ENCODE data around the gene PATJ. TPM values are rescaled to one million over a fixed set of nuclear protein-coding genes. Genes with fewer than 3 reads are reported as not detected.
"Not testable (repeated sequence)": the region's sequence is repeated elsewhere in the genome, so short reads cannot be mapped to it uniquely, and the experiment has no call there.

PATJ gene
- total and polyA plus RNA-seq, 2 donors (not counting 3 experiments of a cell fraction or from before 2014, with no cell fraction given), result 1.1 to 3.0 TPM

DNA sequence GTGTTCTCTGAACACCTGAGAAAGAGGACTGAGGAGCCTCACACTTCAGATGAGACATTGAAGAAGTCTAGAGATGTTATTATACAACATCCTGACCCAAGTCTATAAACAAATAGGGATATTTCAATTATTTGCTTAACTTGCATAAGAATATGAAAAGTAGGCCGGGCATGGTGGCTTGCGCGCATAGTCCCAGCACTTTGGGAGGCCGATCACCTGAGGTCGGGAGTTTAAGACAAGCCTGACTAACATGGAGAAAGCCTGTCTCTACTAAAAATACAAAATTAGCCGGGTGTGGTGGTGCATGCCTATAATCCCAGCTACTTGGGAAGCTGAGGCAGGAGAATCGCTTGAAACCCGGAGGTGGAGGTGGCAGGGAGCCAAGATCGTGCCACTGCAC lies 478.2 kb downstream of the PATJ start:
- dilution Hi-C loops (cut with MboI; ENCODE audit: extremely low pct_ligation_motif_present, low sequenced_read_pairs); H3K79me2 ChIP-seq (ENCODE audit: control insufficient read depth, insufficient read depth, low read length); DNase-seq (ENCODE audit: low read depth, low spot score); H3K9me3 ChIP-seq (replicated peaks; ENCODE audit: control insufficient read depth, insufficient read depth, low read length); H3K27ac ChIP-seq (ENCODE audit: insufficient read depth, low read depth, low read length); FAIRE-seq; H3K27me3 ChIP-seq (ENCODE audit: control insufficient read depth in 2 of 2, insufficient read depth in 2 of 2, low read length in 2 of 2); POLR2A ChIA-PET; H3K4me3 ChIP-seq (replicated peaks in 1 of 3; ENCODE audit: insufficient read depth in 1 of 3, low read depth in 1 of 3, low read length in 3 of 3); H3K36me3 ChIP-seq (ENCODE audit: control insufficient read depth in 2 of 2, extremely low read depth in 1 of 2, insufficient read depth in 2 of 2, low read length in 2 of 2); H3K4me1 ChIP-seq (ENCODE audit: control insufficient read depth, extremely low read depth, insufficient read depth, low read length); intact Hi-C loops (cut with micrococcal nuclease); H3K4me2 ChIP-seq (ENCODE audit: insufficient read depth, low read length); H3K9ac ChIP-seq (replicated peaks; ENCODE audit: extremely low read depth, insufficient read depth, low read length); H2AFZ ChIP-seq (ENCODE audit: low read depth, low read length); BruUV-seq (replicated peaks); H3K9me1 ChIP-seq (replicated peaks; ENCODE audit: control insufficient read depth, extremely low read depth, insufficient read depth, low read length); H4K20me1 ChIP-seq (replicated peaks; ENCODE audit: control insufficient read depth, extremely low read depth, insufficient read depth, low read length): not testable (repeated sequence)
- CTCF ChIA-PET, result interaction anchor here (1.8 kb wide), 1 partner anchor 45 kb away, joined by 4 read pairs; no protein-coding TSS in a partner anchor

DNA sequence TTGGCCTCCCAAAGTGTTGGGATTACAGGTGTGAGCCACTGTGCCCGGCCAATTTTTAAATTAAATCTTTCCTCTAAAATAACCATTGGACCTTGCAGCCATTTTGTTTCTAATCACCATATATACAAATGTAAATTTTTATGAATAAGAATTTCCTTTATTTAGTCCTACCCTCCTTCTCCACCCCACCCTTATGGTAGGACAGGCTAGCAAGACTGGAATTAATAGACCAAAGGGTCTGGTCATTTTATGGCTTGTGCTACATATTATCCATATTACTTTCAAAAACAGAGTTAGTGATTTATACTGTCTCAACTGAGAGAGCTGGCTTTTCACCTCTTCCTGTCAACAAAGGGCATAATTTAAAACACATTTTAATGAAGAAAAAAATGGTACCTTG lies 478.9 kb downstream of the PATJ start:
- DNase-seq (ENCODE audit: low read depth, low spot score), result no peak
- ChIA-PET POLR2A (no interaction called here), CTCF (interaction anchor here (1.9 kb wide), 1 partner anchor 45 kb away, joined by 4 read pairs; no protein-coding TSS in a partner anchor)
- intact Hi-C loops (cut with micrococcal nuclease), result no loop called here
- Histone ChIP-seq H3K9me1 (replicated peaks; ENCODE audit: control insufficient read depth, extremely low read depth, insufficient read depth, low read length) (no peaks in the 10 kb centered on the region), H2AFZ (ENCODE audit: low read depth, low read length) (no peak overlapping the region), H3K36me3 (ENCODE audit: control insufficient read depth in 2 of 2, extremely low read depth in 1 of 2, insufficient read depth in 2 of 2, low read length in 2 of 2) (no peaks in the 10 kb centered on the region), H3K4me3 (replicated peaks in 1 of 3; ENCODE audit: insufficient read depth in 1 of 3, low read depth in 1 of 3, low read length in 3 of 3) (no peak overlapping the region), H3K9me3 (replicated peaks; ENCODE audit: control insufficient read depth, insufficient read depth, low read length) (no peaks in the 10 kb centered on the region), H3K27me3 (ENCODE audit: control insufficient read depth in 2 of 2, insufficient read depth in 2 of 2, low read length in 2 of 2) (no peaks in the 10 kb centered on the region), H4K20me1 (replicated peaks; ENCODE audit: control insufficient read depth, extremely low read depth, insufficient read depth, low read length) (no peaks in the 10 kb centered on the region), H3K79me2 (ENCODE audit: control insufficient read depth, insufficient read depth, low read length) (no peaks in the 10 kb centered on the region), H3K27ac (ENCODE audit: insufficient read depth, low read depth, low read length) (no peak overlapping the region), H3K9ac (replicated peaks; ENCODE audit: extremely low read depth, insufficient read depth, low read length) (no peak overlapping the region), H3K4me2 (ENCODE audit: insufficient read depth, low read length) (no peak overlapping the region), H3K4me1 (ENCODE audit: control insufficient read depth, extremely low read depth, insufficient read depth, low read length) (no peaks in the 10 kb centered on the region)
- TF ChIP-seq, protein P1, sequence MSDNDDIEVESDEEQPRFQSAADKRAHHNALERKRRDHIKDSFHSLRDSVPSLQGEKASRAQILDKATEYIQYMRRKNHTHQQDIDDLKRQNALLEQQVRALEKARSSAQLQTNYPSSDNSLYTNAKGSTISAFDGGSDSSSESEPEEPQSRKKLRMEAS (IDR thresholded peaks at IDR 0.05; ENCODE audit: insufficient read depth, insufficient read length), result no peak
- TF ChIP-seq, protein P2, sequence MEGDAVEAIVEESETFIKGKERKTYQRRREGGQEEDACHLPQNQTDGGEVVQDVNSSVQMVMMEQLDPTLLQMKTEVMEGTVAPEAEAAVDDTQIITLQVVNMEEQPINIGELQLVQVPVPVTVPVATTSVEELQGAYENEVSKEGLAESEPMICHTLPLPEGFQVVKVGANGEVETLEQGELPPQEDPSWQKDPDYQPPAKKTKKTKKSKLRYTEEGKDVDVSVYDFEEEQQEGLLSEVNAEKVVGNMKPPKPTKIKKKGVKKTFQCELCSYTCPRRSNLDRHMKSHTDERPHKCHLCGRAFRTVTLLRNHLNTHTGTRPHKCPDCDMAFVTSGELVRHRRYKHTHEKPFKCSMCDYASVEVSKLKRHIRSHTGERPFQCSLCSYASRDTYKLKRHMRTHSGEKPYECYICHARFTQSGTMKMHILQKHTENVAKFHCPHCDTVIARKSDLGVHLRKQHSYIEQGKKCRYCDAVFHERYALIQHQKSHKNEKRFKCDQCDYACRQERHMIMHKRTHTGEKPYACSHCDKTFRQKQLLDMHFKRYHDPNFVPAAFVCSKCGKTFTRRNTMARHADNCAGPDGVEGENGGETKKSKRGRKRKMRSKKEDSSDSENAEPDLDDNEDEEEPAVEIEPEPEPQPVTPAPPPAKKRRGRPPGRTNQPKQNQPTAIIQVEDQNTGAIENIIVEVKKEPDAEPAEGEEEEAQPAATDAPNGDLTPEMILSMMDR (IDR thresholded peaks at IDR 0.05; ENCODE audit: extremely low read depth in 1 of 2, insufficient read depth in 1 of 2, low read depth in 1 of 2, low read length in 2 of 2), result no peak
- TF ChIP-seq EZH2 (IDR thresholded peaks at IDR 0.05; ENCODE audit: borderline replicate concordance, low read depth, low read length, severe bottlenecking), result no peak
- TF ChIP-seq MYC (IDR thresholded peaks at IDR 0.05; ENCODE audit: low read depth, low read length), result no peak
- no peak for TF ChIP-seq POLR2A (IDR thresholded peaks at IDR 0.05; ENCODE audit: low read depth, low read length)
- no peak for TF ChIP-seq POLR2AphosphoS5 (IDR thresholded peaks at IDR 0.05; ENCODE audit: insufficient read depth, low read depth, low read length)
- no peak for TF ChIP-seq GATA2 (IDR thresholded peaks at IDR 0.05; ENCODE audit: insufficient read depth, insufficient read length, low read depth, low read length)
- TF ChIP-seq FOS (IDR thresholded peaks at IDR 0.05; ENCODE audit: borderline replicate concordance, insufficient read depth, low read length), result no peak
- no peak for TF ChIP-seq JUN (IDR thresholded peaks at IDR 0.05; ENCODE audit: borderline replicate concordance, insufficient read depth, insufficient read length, low read depth)
- dilution Hi-C loops (cut with MboI; ENCODE audit: extremely low pct_ligation_motif_present, low sequenced_read_pairs), result no loop called here
- BruUV-seq (replicated peaks), result no TSS peak
- FAIRE-seq, result no peak

All from endothelial cell of umbilical vein (primary cell).